ENCODE results near the gene PWP2.
"Not testable (repeated sequence)": the region's sequence is repeated elsewhere in the genome, so short reads cannot be mapped to it uniquely, and the experiment has no call there.

DNA sequence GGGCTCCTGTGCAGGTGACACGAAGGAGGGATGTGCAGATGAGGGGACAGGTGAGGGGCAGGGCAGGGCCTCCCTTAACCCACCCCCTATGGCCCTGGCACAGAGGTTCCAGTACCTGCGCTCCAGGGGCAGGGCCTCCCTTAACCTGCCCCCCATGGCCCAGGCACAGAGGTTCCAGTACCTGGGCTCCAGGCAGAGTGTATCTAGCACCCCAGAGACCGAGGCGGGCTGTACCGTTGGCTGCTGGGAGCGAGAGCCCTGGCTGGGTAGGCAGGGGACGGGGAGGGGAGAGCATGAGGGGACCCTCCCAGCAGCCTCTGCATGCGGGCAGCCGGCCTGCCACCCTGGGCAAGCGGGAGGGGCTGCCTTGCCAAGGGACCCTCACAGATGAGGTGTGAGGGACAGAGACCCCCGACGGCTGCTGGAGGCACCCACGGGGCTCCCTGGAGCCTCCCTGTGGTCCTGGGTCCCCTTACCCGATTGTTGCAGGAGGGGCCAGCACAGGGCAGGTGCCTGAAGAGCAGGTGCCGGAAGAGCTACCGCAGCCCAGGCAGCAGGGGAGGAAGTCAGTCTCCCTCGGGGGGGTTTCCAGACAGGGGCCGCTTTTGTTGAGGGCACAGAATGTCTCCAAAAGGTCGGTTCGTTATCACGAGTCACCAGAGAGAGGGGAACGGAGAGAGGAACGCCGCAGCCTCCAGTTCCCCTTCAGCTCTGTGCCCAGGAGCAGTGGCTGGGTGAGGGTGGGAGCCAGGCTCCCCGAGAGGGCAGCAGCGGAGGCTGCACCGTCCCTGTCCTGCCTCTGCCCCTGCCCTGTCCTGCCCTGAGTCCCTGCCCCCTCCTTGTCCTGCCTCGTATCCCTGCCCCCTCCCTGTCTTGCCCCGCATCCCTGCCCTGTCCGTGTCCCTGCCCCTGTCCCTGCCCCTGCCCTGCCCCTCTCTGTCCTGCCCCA is 52.4 kb downstream of the PWP2 start:
- TF ChIP-seq FOXA1 (IDR thresholded peaks at IDR 0.05); TAF1 (conservative IDR thresholded peaks at IDR 0.05); YY1 (IDR thresholded peaks at IDR 0.05); EGR1 (IDR thresholded peaks at IDR 0.05; ENCODE audit: low read depth in 2 of 2); RAD21 (IDR thresholded peaks at IDR 0.05); GABPA (IDR thresholded peaks at IDR 0.05 in 1 of 2, conservative IDR thresholded peaks at IDR 0.05 in 1 of 2): not testable (repeated sequence)
- TF ChIP-seq, protein P1, sequence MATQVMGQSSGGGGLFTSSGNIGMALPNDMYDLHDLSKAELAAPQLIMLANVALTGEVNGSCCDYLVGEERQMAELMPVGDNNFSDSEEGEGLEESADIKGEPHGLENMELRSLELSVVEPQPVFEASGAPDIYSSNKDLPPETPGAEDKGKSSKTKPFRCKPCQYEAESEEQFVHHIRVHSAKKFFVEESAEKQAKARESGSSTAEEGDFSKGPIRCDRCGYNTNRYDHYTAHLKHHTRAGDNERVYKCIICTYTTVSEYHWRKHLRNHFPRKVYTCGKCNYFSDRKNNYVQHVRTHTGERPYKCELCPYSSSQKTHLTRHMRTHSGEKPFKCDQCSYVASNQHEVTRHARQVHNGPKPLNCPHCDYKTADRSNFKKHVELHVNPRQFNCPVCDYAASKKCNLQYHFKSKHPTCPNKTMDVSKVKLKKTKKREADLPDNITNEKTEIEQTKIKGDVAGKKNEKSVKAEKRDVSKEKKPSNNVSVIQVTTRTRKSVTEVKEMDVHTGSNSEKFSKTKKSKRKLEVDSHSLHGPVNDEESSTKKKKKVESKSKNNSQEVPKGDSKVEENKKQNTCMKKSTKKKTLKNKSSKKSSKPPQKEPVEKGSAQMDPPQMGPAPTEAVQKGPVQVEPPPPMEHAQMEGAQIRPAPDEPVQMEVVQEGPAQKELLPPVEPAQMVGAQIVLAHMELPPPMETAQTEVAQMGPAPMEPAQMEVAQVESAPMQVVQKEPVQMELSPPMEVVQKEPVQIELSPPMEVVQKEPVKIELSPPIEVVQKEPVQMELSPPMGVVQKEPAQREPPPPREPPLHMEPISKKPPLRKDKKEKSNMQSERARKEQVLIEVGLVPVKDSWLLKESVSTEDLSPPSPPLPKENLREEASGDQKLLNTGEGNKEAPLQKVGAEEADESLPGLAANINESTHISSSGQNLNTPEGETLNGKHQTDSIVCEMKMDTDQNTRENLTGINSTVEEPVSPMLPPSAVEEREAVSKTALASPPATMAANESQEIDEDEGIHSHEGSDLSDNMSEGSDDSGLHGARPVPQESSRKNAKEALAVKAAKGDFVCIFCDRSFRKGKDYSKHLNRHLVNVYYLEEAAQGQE (IDR thresholded peaks at IDR 0.05), result not testable (repeated sequence)
- TF ChIP-seq, protein P2, sequence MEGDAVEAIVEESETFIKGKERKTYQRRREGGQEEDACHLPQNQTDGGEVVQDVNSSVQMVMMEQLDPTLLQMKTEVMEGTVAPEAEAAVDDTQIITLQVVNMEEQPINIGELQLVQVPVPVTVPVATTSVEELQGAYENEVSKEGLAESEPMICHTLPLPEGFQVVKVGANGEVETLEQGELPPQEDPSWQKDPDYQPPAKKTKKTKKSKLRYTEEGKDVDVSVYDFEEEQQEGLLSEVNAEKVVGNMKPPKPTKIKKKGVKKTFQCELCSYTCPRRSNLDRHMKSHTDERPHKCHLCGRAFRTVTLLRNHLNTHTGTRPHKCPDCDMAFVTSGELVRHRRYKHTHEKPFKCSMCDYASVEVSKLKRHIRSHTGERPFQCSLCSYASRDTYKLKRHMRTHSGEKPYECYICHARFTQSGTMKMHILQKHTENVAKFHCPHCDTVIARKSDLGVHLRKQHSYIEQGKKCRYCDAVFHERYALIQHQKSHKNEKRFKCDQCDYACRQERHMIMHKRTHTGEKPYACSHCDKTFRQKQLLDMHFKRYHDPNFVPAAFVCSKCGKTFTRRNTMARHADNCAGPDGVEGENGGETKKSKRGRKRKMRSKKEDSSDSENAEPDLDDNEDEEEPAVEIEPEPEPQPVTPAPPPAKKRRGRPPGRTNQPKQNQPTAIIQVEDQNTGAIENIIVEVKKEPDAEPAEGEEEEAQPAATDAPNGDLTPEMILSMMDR (IDR thresholded peaks at IDR 0.05; ENCODE audit: low read depth, low read length, missing input control), result not testable (repeated sequence)

Data from liver (tissue), 3 donors.